CD4-positive, alpha-beta T cell treated with Interleukin-6 at 100 ng/mL for 8 hours (primary cell): ENCODE results near the gene MAP2K2.

Experiments
- DNase-seq: peaks from one replicate; pipeline ENCODE4 v3.0.0-alpha.2; 2020; ENCODE audit warnings: mixed read lengths, low spot score

The MAP2K2 gene

GRCh38 chr19:4043966-4044715 lies 79.8 kb downstream of the MAP2K2 start:
- DNase-seq: no peak

GRCh38 chr19:4043401-4043800 lies 80.5 kb downstream of the MAP2K2 start:
- no peak for DNase-seq

GRCh38 chr19:4042731-4043082 lies 81.2 kb downstream of the MAP2K2 start:
- no peak for DNase-seq

GRCh38 chr19:4042064-4042730 lies 81.7 kb downstream of the MAP2K2 start:
- no peak for DNase-seq
